Esophagus (tissue), 2 donors: Measurements from ENCODE around the gene CACNB4. TPM values are rescaled to one million over a fixed set of nuclear protein-coding genes. Genes with fewer than 3 reads are reported as not detected.

ENCODE experiments used
- H3K27ac ChIP-seq, 2 donors: one replicate each; pipeline ENCODE4 v1.5.1; 2013; ENCODE audit warnings: low read depth in 2 of 2, mild to moderate bottlenecking in 2 of 2, inconsistent platforms in 1 of 2, low read length in 1 of 2, moderate library complexity in 1 of 2
- H3K27me3 ChIP-seq, 2 donors: one replicate each; pipeline ENCODE4 v1.6.1; 2013; ENCODE audit warnings: low read length in 2 of 2, control low read depth in 1 of 2, mild to moderate bottlenecking in 1 of 2; ENCODE audit not compliant: insufficient read depth in 2 of 2, control insufficient read depth in 1 of 2
- H3K36me3 ChIP-seq, 2 donors: one replicate each; pipeline ENCODE4 v1.6.1; 2013; ENCODE audit warnings: low read length in 1 of 2; ENCODE audit not compliant: control insufficient read depth in 2 of 2, insufficient read depth in 2 of 2
- H3K4me1 ChIP-seq, 2 donors: one replicate each; pipeline ENCODE4 v1.6.1; 2013; ENCODE audit warnings: low read length in 1 of 2; ENCODE audit not compliant: control insufficient read depth in 2 of 2, insufficient read depth in 2 of 2
- H3K4me3 ChIP-seq, 2 donors: one replicate each; pipeline ENCODE4 v1.5.1; 2013; ENCODE audit warnings: low read length in 2 of 2, mild to moderate bottlenecking in 2 of 2, low read depth in 1 of 2, moderate library complexity in 1 of 2
- H3K9me3 ChIP-seq, 2 donors: one replicate each; pipeline ENCODE4 v1.6.1; 2013; ENCODE audit warnings: mild to moderate bottlenecking in 2 of 2, low read depth in 1 of 2, low read length in 1 of 2, moderate library complexity in 1 of 2; ENCODE audit not compliant: control insufficient read depth in 2 of 2, insufficient read depth in 1 of 2
- WGBS, 2 donors: extraction: QIAGEN DNeasy Blood & Tissue Kit; methylation state at CpG; one replicate each; pipeline ENCODE4 v1.1.7; 2013; 5-methylcytosine and 5-hydroxymethylcytosine counted together
- polyA plus RNA-seq, 2 donors: library from polyadenylated mRNA; stranded (reverse); fragments of 200-250 nt; gene quantifications; one replicate each; pipeline ENCODE4 v1.2.3, GENCODE V29; 2013
- donor health status: healthy with polysubstance abuse.
- donor health status: Bipolar disorder and iron deficiency.

CACNB4 gene
- polyA plus RNA-seq, 2 donors = 1.2 to 1.3 TPM

DNA sequence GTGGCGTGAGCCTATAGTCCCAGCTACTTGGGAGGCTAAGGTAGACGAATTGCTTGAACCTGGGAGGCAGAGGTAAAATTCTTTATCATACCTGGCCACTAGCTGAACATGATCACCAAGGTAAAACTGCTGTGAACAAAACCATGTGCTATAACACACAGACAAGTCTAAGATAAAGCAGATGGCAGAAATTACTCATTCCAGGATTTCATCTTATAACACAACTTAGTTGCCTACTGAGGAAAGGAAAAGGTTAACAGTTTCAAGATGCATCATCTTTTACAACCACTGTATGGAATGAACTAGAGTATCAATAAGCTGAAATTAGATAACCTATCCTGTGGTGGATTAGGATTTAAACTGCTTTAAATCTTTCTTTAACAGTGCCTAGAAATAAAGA is 278.9 kb downstream of the CACNB4 start:
- no peaks in the 10 kb centered on the region for H3K27me3 ChIP-seq
- 90 to 96% methylated on average over 2 of the region's 2 CpGs for WGBS, 2 donors
- H3K4me3 ChIP-seq = no peak overlapping the region
- no peaks in the 10 kb centered on the region for H3K4me1 ChIP-seq
- H3K36me3 ChIP-seq = no peaks in the 10 kb centered on the region
- H3K27ac ChIP-seq = no peak overlapping the region
- no peaks in the 10 kb centered on the region for H3K9me3 ChIP-seq

DNA sequence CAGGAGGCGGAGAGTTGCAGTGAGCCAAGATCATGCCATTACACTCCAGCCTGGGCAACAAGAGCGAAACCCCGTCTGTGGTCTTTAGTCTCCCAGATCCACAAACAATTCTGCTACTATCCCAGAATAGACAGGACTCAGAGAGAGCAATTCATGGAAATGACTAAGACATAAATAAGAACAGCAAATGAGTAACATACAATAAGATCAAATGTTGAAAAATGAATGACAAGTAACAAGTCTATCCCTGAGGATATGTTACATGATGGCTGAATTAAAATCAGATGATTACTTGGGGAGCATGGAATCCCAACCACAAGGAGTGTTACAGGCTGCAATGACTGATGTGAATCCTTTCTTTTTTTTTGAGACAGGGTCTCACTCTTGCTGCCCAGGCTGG is 280.9 kb downstream of the CACNB4 start:
- Histone ChIP-seq H3K4me3 (no peak overlapping the region), H3K9me3 (no peaks in the 10 kb centered on the region), H3K36me3 (no peaks in the 10 kb centered on the region), H3K4me1 (no peaks in the 10 kb centered on the region), H3K27me3 (no peaks in the 10 kb centered on the region), H3K27ac (no peak overlapping the region)
- 95 to 96% methylated on average over 3 of the region's 3 CpGs for WGBS, 2 donors

DNA sequence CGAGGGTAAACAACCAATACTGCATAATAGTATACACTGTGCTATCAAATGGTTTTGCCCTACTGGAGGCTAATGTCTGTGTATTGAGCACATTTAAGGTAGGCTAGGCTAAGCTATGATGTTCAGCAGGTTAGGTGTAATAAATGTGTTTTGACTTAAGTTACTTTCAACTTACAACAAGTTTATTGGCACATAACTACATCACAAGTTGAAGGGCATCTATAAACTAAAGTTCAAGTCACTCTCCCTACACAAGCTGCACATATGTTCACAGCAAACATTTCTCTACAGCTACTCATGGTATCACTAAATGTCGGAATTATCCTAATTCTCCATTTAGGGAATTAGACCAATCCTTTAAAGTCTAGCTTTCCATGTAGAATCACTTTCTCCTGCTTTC is 282.0 kb downstream of the CACNB4 start:
- no peak overlapping the region for H3K27ac ChIP-seq
- no peak overlapping the region for H3K4me3 ChIP-seq
- no peaks in the 10 kb centered on the region for H3K9me3 ChIP-seq
- peaks cover 0 to 2% of the 10 kb centered on the region in 2 donors for H3K36me3 ChIP-seq
- no peaks in the 10 kb centered on the region for H3K27me3 ChIP-seq
- WGBS, 2 donors = 95 to 98% methylated on average over 2 of the region's 2 CpGs
- H3K4me1 ChIP-seq = no peaks in the 10 kb centered on the region

DNA sequence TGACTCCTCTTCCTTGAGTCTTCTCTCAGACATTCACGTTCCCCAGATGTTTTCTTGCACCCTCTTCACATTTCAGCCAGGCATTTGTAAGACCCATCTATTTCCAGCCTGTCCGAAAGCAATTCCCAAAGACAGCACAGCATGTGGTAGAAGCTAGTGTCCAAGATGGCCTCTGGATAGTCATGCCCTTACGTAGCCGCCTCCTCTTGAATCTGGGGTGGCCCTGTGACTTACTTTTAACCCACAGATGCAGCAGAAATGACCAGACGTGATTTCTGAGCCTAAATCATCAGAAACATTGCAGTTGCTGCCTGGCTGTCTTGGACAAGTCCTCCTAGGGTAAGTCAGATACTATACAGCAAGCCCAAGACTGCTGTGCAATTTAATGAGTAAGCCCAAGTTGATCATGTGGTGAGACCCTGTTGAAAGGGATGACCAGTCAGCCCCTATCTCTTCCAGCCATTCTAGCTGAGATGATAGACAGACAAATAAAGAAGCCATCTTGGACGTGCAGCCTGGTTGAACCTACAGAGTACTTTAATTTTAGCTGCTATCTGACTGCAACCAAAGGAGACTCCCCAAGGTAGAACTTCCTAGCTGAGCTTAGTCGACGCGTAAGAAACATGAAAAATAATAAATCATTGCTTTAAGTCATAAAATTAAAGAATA is 282.9 kb downstream of the CACNB4 start:
- no peak overlapping the region for H3K4me3 ChIP-seq
- H3K9me3 ChIP-seq = no peaks in the 10 kb centered on the region
- WGBS, 2 donors = 96 to 97% methylated on average over 9 of the region's 9 CpGs
- peaks cover 0 to 5% of the 10 kb centered on the region in 2 donors for H3K36me3 ChIP-seq
- H3K27me3 ChIP-seq = no peaks in the 10 kb centered on the region
- no peak overlapping the region for H3K27ac ChIP-seq
- H3K4me1 ChIP-seq = no peaks in the 10 kb centered on the region

DNA sequence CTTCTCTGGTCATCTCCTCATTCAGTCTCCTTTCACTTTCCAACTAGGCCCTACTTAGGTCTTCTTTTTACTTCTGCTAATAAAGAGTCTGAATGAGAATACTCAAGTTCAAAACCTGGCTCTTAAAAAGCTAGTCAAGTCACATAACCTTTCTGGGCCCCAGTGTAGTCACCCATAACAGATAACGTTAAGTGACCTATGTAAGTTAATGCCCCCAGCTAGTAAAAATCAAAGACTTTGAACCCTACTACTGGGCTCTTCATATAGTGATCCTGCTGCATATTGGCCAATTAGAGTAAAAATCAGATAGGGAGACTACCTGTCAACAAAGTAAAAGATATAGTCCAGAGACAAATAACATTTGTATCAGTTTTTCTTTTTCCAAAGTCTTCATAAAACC is 288.4 kb downstream of the CACNB4 start:
- Histone ChIP-seq H3K4me1 (no peaks in the 10 kb centered on the region), H3K27me3 (no peaks in the 10 kb centered on the region), H3K36me3 (peaks cover 0 to 5% of the 10 kb centered on the region in 2 donors), H3K27ac (no peak overlapping the region), H3K9me3 (no peaks in the 10 kb centered on the region), H3K4me3 (no peak overlapping the region)
- WGBS, 2 donors = 85 to 86% methylated on average over 1 of the region's 1 CpG

DNA sequence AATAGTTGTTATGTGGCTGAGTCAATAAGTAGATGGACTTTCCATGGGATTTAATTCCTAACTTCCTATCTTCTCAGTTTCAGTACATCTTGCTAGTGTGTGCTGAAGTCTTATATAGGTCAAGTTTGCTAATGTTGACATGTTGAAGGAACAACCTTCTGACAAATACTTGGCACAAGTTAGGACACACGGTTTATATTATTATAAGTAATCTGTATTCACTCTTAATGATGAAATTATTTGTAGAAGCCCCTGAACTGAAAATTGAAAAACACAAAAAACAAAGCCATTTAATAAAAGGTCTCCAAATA is 289.8 kb downstream of the CACNB4 start:
- no peaks in the 10 kb centered on the region for H3K9me3 ChIP-seq
- no peaks in the 10 kb centered on the region for H3K27me3 ChIP-seq
- no peaks in the 10 kb centered on the region for H3K4me1 ChIP-seq
- 66 to 68% methylated on average over 1 of the region's 1 CpG for WGBS, 2 donors
- H3K27ac ChIP-seq = no peak overlapping the region
- peaks cover 0 to 5% of the 10 kb centered on the region in 2 donors for H3K36me3 ChIP-seq
- no peak overlapping the region for H3K4me3 ChIP-seq

DNA sequence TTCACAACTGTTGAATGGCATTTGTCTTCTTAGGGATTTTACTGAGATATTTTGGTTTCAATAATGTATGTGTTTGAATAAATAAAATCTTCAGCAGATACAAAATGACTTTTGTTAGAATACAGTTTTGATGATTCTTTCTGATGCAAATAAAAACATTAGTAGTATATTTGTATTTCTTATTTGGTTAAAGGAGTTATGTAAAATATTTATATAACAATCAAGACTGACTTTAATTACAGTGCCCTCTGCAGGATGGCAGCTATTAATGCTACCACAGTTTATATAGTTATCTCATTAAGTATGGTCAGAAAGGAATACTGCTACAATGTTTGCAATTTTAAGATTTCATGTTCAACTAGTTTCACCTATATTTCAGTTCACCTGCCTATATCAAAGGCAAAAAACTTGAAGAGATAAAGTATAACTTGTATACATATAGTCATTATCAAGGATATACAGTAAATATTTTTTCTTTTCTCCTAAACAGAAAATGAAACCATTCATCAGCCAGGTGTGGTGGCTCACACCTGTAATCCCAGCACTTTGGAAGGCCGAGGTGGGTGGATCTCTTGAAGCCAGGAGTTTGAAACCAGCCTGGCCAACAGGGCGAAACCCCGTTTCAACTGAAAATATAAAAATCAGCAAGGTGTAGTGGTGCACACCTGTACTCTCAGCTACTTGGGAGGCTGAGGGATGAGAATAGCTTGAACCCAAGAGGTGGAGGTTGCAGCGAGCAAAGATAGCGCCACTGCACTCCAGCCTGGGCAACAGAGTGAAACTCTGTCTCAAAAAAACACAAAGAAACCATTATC is 290.4 kb downstream of the CACNB4 start:
- 83 to 87% methylated on average over 5 of the region's 5 CpGs for WGBS, 2 donors
- no peak overlapping the region for H3K27ac ChIP-seq
- peaks cover 0 to 5% of the 10 kb centered on the region in 2 donors for H3K36me3 ChIP-seq
- no peaks in the 10 kb centered on the region for H3K27me3 ChIP-seq
- no peaks in the 10 kb centered on the region for H3K9me3 ChIP-seq
- H3K4me1 ChIP-seq = no peaks in the 10 kb centered on the region
- no peak overlapping the region for H3K4me3 ChIP-seq

DNA sequence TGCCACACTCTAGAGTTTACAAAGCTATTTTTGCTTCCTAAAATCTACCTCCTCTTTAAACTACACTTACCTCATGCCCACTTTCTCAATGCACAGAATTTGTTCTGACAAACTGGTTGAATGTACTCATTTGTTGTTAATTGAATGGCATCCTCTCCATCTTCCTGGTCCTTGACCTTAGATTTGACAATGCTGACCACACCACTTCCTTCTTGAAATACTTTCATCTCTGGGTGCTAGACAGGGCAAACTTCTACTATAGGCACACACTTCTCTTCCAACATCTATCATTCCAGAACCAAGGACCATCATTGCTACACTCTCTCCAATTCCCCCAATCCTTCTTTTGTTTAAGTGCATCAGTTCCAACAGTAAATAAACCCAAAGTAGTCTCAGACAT is 292.9 kb downstream of the CACNB4 start:
- Histone ChIP-seq H3K27me3 (no peaks in the 10 kb centered on the region), H3K4me3 (no peak overlapping the region), H3K9me3 (no peaks in the 10 kb centered on the region), H3K27ac (no peak overlapping the region), H3K36me3 (no peaks in the 10 kb centered on the region), H3K4me1 (no peaks in the 10 kb centered on the region)

DNA sequence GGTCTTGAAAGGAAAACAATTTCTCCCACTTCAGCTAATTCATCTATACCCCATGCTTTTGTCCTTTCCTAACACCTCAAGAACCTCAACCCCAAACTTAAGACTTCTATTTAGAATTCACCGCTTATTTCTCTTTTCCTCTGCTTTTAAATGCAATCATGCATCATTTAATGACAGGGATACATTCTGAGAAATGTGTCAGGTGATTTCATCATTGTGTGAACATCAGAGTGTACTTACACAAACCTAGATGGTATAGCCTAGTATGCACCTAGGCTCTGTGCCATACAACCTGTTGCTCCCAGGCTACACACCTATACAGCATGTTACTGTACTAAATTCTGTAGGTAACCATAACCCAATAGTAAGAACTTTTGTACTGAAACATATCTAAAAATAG is 293.5 kb downstream of the CACNB4 start:
- no peak overlapping the region for H3K27ac ChIP-seq
- H3K4me3 ChIP-seq = no peak overlapping the region
- H3K9me3 ChIP-seq = no peaks in the 10 kb centered on the region
- 97 to 100% methylated on average over 1 of the region's 1 CpG for WGBS, 2 donors
- no peaks in the 10 kb centered on the region for H3K4me1 ChIP-seq
- H3K27me3 ChIP-seq = no peaks in the 10 kb centered on the region
- no peaks in the 10 kb centered on the region for H3K36me3 ChIP-seq

DNA sequence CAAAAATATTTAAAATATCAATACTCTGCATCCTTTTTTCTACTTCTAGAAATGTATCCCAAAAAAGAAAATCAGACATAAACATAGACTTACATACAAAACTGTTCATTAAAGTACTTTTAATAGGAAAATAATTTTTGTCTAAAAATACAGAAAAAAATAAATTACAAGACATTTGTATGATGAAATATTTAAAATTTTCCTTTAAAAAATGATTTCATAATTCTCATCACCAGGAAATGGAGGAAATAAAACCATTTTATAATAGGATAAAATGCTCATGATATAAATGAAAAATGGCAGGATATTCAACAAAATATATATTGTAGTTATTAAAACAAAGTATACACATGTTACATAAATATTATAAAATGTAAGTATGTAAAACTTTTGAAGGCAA is 295.0 kb downstream of the CACNB4 start:
- no peaks in the 10 kb centered on the region for H3K9me3 ChIP-seq
- no peaks in the 10 kb centered on the region for H3K27me3 ChIP-seq
- H3K4me3 ChIP-seq = no peak overlapping the region
- H3K27ac ChIP-seq = no peak overlapping the region
- no peaks in the 10 kb centered on the region for H3K36me3 ChIP-seq
- H3K4me1 ChIP-seq = no peaks in the 10 kb centered on the region
